SK-N-SH treated with all-trans-retinoic acid at 6 μM for 48 hours (cell line): ENCODE data around the gene CCT7.

Experiments
- BACH2 ChIP-seq: fragments of 250-450 bp; sonication (Bioruptor Pico); IDR thresholded peaks from 2 replicates; pipeline ENCODE4 v1.9.0; 2021; ENCODE audit warnings: mild to moderate bottlenecking, borderline replicate concordance
- CREB5 ChIP-seq: fragments of 250-450 bp; sonication (Bioruptor Pico); IDR thresholded peaks from 2 replicates; pipeline ENCODE4 v1.5.1; 2020; ENCODE audit warnings: low read depth, mild to moderate bottlenecking, moderate library complexity
- CSDC2 ChIP-seq: fragments of 250-450 bp; sonication (Bioruptor Pico); IDR thresholded peaks from 2 replicates; pipeline ENCODE4 v1.5.0; 2020; ENCODE audit warnings: mild to moderate bottlenecking, moderate library complexity
- CSRNP3 ChIP-seq: fragments of 250-450 bp; sonication (Bioruptor Pico); IDR thresholded peaks from 2 replicates; pipeline ENCODE4 v1.5.1; 2021; ENCODE audit warnings: mild to moderate bottlenecking, moderate library complexity
- OSR1 ChIP-seq: fragments of 250-450 bp; sonication (Bioruptor Pico); IDR thresholded peaks from 2 replicates; pipeline ENCODE4 v1.8.0; 2022; ENCODE audit warnings: moderate library complexity, mild to moderate bottlenecking, inconsistent platforms
- PATZ1 ChIP-seq: fragments of 250-450 bp; sonication (Bioruptor Pico); IDR thresholded peaks from 2 replicates; pipeline ENCODE4 v1.8.0; 2020; ENCODE audit warnings: mild to moderate bottlenecking, moderate library complexity, borderline replicate concordance
- POU6F1 ChIP-seq: fragments of 250-450 bp; sonication (Bioruptor Pico); IDR thresholded peaks from 2 replicates; pipeline ENCODE4 v1.8.0; 2021; ENCODE audit warnings: low read depth, mild to moderate bottlenecking, moderate library complexity, borderline replicate concordance
- PPARA ChIP-seq: fragments of 250-450 bp; sonication (Bioruptor Pico); IDR thresholded peaks from 2 replicates; pipeline ENCODE4 v1.5.0; 2020; ENCODE audit warnings: mild to moderate bottlenecking, borderline replicate concordance
- RARB ChIP-seq: fragments of 250-450 bp; sonication (Bioruptor Pico); IDR thresholded peaks from 2 replicates; pipeline ENCODE4 v1.8.0; 2021; ENCODE audit warnings: mild to moderate bottlenecking, moderate library complexity
- TOX ChIP-seq: fragments of 250-450 bp; sonication (Bioruptor Pico); IDR thresholded peaks from 2 replicates; pipeline ENCODE4 v1.8.0; 2021; ENCODE audit warnings: mild to moderate bottlenecking, moderate library complexity, borderline replicate concordance
- ZFP3 ChIP-seq: fragments of 250-450 bp; sonication (Bioruptor Pico); IDR thresholded peaks from 2 replicates; pipeline ENCODE4 v1.5.0; 2020; ENCODE audit warnings: mild to moderate bottlenecking, moderate library complexity
- ZFP30 ChIP-seq: fragments of 450-650 bp; formaldehyde crosslinking; IDR thresholded peaks from 2 replicates; pipeline ENCODE4 v1.5.0; 2022; ENCODE audit warnings: mild to moderate bottlenecking, moderate library complexity
- ZNF565 ChIP-seq: fragments of 450-650 bp; formaldehyde crosslinking; conservative IDR thresholded peaks from 2 replicates; pipeline ENCODE4 v1.5.0; 2020; ENCODE audit warnings: low read depth, mild to moderate bottlenecking, moderate library complexity

- TF ChIP-seq CREB5 (CRISPR knock-in tag) (no peak), CSRNP3 (no peak), OSR1 (CRISPR knock-in tag) (no peak), BACH2 (no peak), ZNF565 (no peak), RARB (CRISPR knock-in tag) (no peak), PPARA (CRISPR knock-in tag) (no peak), TOX (CRISPR knock-in tag) (no peak), POU6F1 (CRISPR knock-in tag) (no peak), ZFP30 (CRISPR knock-in tag) (no peak), ZFP3 (CRISPR knock-in tag) (no peak), PATZ1 (CRISPR knock-in tag) (no peak), CSDC2 (no peak)
These were observed 49.6 kb downstream of the CCT7 start for GRCh38 chr2:73283545-73284295.
